Endothelial cell of umbilical vein (primary cell): ENCODE results near the gene ZDHHC14. TPM values are rescaled to one million over a fixed set of nuclear protein-coding genes. Genes with fewer than 3 reads are reported as not detected.

Experiments
- BruUV-seq: library from RNA; stranded (reverse); fragments of 400-500 nt; replicated peaks from 2 replicates; lab custom pipeline; 2021; lab: Mats Ljungman, UMichigan
- CTCF ChIA-PET: fragments of 300-600, 350-600 bp; sonication (Branson Sonifier 250); formaldehyde crosslinking; loops from one replicate; lab custom pipeline; 2021; ENCODE audit warnings: antibody characterized with exemption, inconsistent platforms; lab: Charles Lee
- POLR2A ChIA-PET: fragments of 300-600, 350-600 bp; sonication (Branson Sonifier 250); formaldehyde crosslinking; loops from one replicate; lab custom pipeline; 2021; ENCODE audit warnings: antibody characterized with exemption, inconsistent platforms; lab: Charles Lee
- DNase-seq: peaks from one replicate; pipeline ENCODE4 v3.0.0-alpha.2; 2011; ENCODE audit warnings: low read depth, low spot score
- FAIRE-seq: peaks from 2 replicates; lab custom pipeline; 2011; peaks lifted over from hg19 to GRCh38; lab: Jason Lieb, UNC
- H2AFZ ChIP-seq: 2 replicates; pipeline ENCODE4 v1.6.0; 2012; ENCODE audit warnings: low read depth, low read length, control low read depth, inconsistent platforms
- H3K27ac ChIP-seq: 2 replicates; pipeline ENCODE4 v1.5.1; 2011; ENCODE audit warnings: low read depth, mild to moderate bottlenecking, control low read depth, low read length, moderate library complexity; ENCODE audit not compliant: insufficient read depth
- H3K27me3 ChIP-seq, 2 experiments: 2 replicates each; pipeline versions ENCODE4 v1.6.0 to v1.6.1; 2011; ENCODE audit warnings: low read length in 2 of 2, mixed read lengths in 1 of 2; ENCODE audit not compliant: control insufficient read depth in 2 of 2, insufficient read depth in 2 of 2
- H3K36me3 ChIP-seq, 2 experiments: 2 replicates in 1 of 2; 3 replicates in 1 of 2; pipeline ENCODE4 v1.5.1; 2011; ENCODE audit warnings: low read length in 2 of 2, mild to moderate bottlenecking in 1 of 2, moderate library complexity in 1 of 2; ENCODE audit not compliant: control insufficient read depth in 2 of 2, insufficient read depth in 2 of 2; ENCODE audit errors: extremely low read depth in 1 of 2
- H3K4me1 ChIP-seq: 3 replicates; pipeline ENCODE4 v1.5.1; 2011; ENCODE audit warnings: mild to moderate bottlenecking, low read length; ENCODE audit not compliant: control insufficient read depth, insufficient read depth; ENCODE audit errors: extremely low read depth
- H3K4me2 ChIP-seq: 2 replicates; pipeline ENCODE4 v1.6.1; 2011; ENCODE audit warnings: low read length, control low read depth, mixed read lengths; ENCODE audit not compliant: insufficient read depth
- H3K4me3 ChIP-seq, 3 experiments: fragments of 200-600 bp in 1 of 3; sonication (generic), shearing (Covaris generic) in 1 of 3; replicated peaks in 1 of 3; 2 replicates each; pipeline ENCODE4 v1.5.1; 2011 to 2016; ENCODE audit warnings: control low read depth in 3 of 3, low read length in 3 of 3, mild to moderate bottlenecking in 2 of 3, inconsistent platforms in 1 of 3, low read depth in 1 of 3, moderate library complexity in 1 of 3; ENCODE audit not compliant: insufficient read depth in 1 of 3
- H3K79me2 ChIP-seq: 2 replicates; pipeline ENCODE4 v1.6.0; 2012; ENCODE audit warnings: low read length, inconsistent platforms; ENCODE audit not compliant: control insufficient read depth, insufficient read depth
- H3K9ac ChIP-seq: replicated peaks from 2 replicates; pipeline ENCODE3; 2011; ENCODE audit warnings: low read length, control low read depth; ENCODE audit not compliant: insufficient read depth; ENCODE audit errors: extremely low read depth
- H3K9me1 ChIP-seq: replicated peaks from 3 replicates; pipeline ENCODE4 v1.6.0; 2011; ENCODE audit warnings: mild to moderate bottlenecking, low read length; ENCODE audit not compliant: control insufficient read depth, insufficient read depth; ENCODE audit errors: extremely low read depth
- H3K9me3 ChIP-seq: replicated peaks from 2 replicates; pipeline ENCODE4 v1.5.1; 2012; ENCODE audit warnings: low read length, inconsistent platforms; ENCODE audit not compliant: control insufficient read depth, insufficient read depth
- H4K20me1 ChIP-seq: replicated peaks from 2 replicates; pipeline ENCODE3; 2011; ENCODE audit warnings: mild to moderate bottlenecking, low read length; ENCODE audit not compliant: control insufficient read depth, insufficient read depth; ENCODE audit errors: extremely low read depth
- EZH2 ChIP-seq: IDR thresholded peaks from 2 replicates; pipeline ENCODE4 v1.6.1; 2012; ENCODE audit warnings: borderline replicate concordance, low read depth, mild to moderate bottlenecking, moderate library complexity, low read length, inconsistent platforms; ENCODE audit not compliant: severe bottlenecking
- FOS ChIP-seq: IDR thresholded peaks from 2 replicates; pipeline ENCODE4 v1.6.1; 2011; ENCODE audit warnings: mild to moderate bottlenecking, low read length, moderate library complexity, borderline replicate concordance; ENCODE audit not compliant: insufficient read depth
- JUN ChIP-seq: IDR thresholded peaks from 2 replicates; pipeline ENCODE4 v1.6.1; 2011; ENCODE audit warnings: borderline replicate concordance, low read depth; ENCODE audit not compliant: insufficient read length, insufficient read depth
- MYC ChIP-seq: IDR thresholded peaks from one replicate; pipeline ENCODE4 v1.6.1; 2011; ENCODE audit warnings: mild to moderate bottlenecking, low read depth, low read length
- POLR2AphosphoS5 ChIP-seq: IDR thresholded peaks from 2 replicates; pipeline ENCODE4 v1.6.1; 2012; ENCODE audit warnings: low read depth, mild to moderate bottlenecking, control low read depth, low read length, moderate library complexity; ENCODE audit not compliant: insufficient read depth
- dilution Hi-C: fragments of 300-500 bp; cut with MboI; formaldehyde crosslinking; loops from one replicate; pipeline ENCODE4 v1.15.0; 2019; ENCODE audit warnings: low sequenced_read_pairs; ENCODE audit not compliant: extremely low pct_ligation_motif_present
- intact Hi-C: fragments of 100-400 bp; cut with micrococcal nuclease; formaldehyde crosslinking; loops from one replicate; pipeline ENCODE4 v1.10.0; 2022
- polyA plus RNA-seq, 4 experiments: library from polyadenylated mRNA; depleted of rRNA in 3 of 4; stranded (reverse) in 3 of 4; unstranded in 1 of 4; fragments of >200 nt; gene quantifications; 2 replicates each; pipeline versions ENCODE4 v1.2.1 to v1.2.3, GENCODE V29; 2011 to 2012; ENCODE audit warnings: missing spikeins in 1 of 4
- total RNA-seq: library from RNA; stranded (reverse); gene quantifications from 2 replicates; pipeline ENCODE4 v1.2.3, GENCODE V29; 2021
- TF ChIP-seq, protein P1 (sequence below), 2 donors: IDR thresholded peaks; 1 replicate in 1 of 2; 2 replicates in 1 of 2; pipeline ENCODE4 v1.5.1; 2011; ENCODE audit warnings: low read length in 2 of 2, mild to moderate bottlenecking in 2 of 2, moderate library complexity in 2 of 2, control low read depth in 1 of 2, inconsistent platforms in 1 of 2, low read depth in 1 of 2; ENCODE audit not compliant: insufficient read depth in 1 of 2; ENCODE audit errors: extremely low read depth in 1 of 2
- TF ChIP-seq, protein P2 (sequence below): IDR thresholded peaks from 2 replicates; pipeline ENCODE4 v1.6.1; 2011; ENCODE audit not compliant: insufficient read depth, insufficient read length

The ZDHHC14 gene
- total and polyA plus RNA-seq, 2 donors (not counting 3 experiments of a cell fraction or from before 2014, with no cell fraction given), result 23.0 to 25.6 TPM

DNA sequence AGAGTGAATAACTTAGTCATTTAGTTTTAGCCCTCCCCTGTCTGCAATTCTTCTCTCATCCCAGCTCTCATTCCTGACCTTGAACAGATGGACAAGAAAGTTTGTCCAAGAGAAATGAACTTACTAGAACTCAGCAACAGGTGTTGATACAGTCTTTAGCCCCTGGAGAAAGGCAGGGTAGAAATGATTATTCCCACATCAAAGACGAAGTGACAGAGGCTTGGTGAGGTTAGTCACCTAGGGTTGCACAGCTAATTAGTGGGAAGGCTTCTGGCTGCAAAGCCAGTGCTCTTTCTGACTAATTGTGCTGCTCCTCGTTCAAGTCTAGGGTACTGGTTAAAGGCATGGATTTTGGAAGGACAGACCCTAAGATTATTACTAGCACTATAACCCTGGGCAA, 4.5 kb downstream of the ZDHHC14 start:
- TF ChIP-seq MYC, result no peak
- TF ChIP-seq, protein P1, sequence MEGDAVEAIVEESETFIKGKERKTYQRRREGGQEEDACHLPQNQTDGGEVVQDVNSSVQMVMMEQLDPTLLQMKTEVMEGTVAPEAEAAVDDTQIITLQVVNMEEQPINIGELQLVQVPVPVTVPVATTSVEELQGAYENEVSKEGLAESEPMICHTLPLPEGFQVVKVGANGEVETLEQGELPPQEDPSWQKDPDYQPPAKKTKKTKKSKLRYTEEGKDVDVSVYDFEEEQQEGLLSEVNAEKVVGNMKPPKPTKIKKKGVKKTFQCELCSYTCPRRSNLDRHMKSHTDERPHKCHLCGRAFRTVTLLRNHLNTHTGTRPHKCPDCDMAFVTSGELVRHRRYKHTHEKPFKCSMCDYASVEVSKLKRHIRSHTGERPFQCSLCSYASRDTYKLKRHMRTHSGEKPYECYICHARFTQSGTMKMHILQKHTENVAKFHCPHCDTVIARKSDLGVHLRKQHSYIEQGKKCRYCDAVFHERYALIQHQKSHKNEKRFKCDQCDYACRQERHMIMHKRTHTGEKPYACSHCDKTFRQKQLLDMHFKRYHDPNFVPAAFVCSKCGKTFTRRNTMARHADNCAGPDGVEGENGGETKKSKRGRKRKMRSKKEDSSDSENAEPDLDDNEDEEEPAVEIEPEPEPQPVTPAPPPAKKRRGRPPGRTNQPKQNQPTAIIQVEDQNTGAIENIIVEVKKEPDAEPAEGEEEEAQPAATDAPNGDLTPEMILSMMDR (IDR thresholded peaks at IDR 0.05; ENCODE audit: extremely low read depth in 1 of 2, insufficient read depth in 1 of 2, low read depth in 1 of 2, low read length in 2 of 2), result no peak
- no peak for TF ChIP-seq POLR2AphosphoS5
- TF ChIP-seq FOS, result no peak
- no peak for TF ChIP-seq JUN
- TF ChIP-seq EZH2, result no peak
- TF ChIP-seq, protein P2, sequence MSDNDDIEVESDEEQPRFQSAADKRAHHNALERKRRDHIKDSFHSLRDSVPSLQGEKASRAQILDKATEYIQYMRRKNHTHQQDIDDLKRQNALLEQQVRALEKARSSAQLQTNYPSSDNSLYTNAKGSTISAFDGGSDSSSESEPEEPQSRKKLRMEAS, result no peak
- intact Hi-C loops (no loop called here), dilution Hi-C loops (no loop called here)
- Histone ChIP-seq H2AFZ (no peak overlapping the region), H3K9me1 (no peaks in the 10 kb centered on the region), H3K27me3 (no peaks in the 10 kb centered on the region), H3K4me3 (no peak overlapping the region), H3K9ac (no peak overlapping the region), H3K27ac (no peak overlapping the region), H3K9me3 (no peaks in the 10 kb centered on the region), H3K4me2 (no peak overlapping the region), H3K36me3 (no peaks in the 10 kb centered on the region), H3K4me1 (peaks cover 14% of the 10 kb centered on the region), H4K20me1 (no peaks in the 10 kb centered on the region), H3K79me2 (peaks cover 9% of the 10 kb centered on the region)
- no peak for FAIRE-seq
- DNase-seq, result no peak
- ChIA-PET CTCF (no interaction called here), POLR2A (no interaction called here)
- BruUV-seq, result no TSS peak
